Gastrocnemius medialis (tissue), 4 donors: Measurements from ENCODE around the gene IRF7.

ENCODE experiments used
- CTCF ChIP-seq, 5 experiments: fragments of 450-650 bp in 3 of 5; fragments of 200-600 bp in 2 of 5; sonication (generic) in 2 of 5; IDR thresholded peaks in 4 of 5; conservative IDR thresholded peaks in 1 of 5; 1 replicate in 4 of 5; 2 replicates in 1 of 5; pipeline ENCODE4 v1.5.1; 2016 to 2019; ENCODE audit warnings: antibody characterized with exemption in 5 of 5, mild to moderate bottlenecking in 3 of 5, moderate library complexity in 3 of 5
- POLR2A ChIP-seq, 2 donors: fragments of 450-650 bp; IDR thresholded peaks; one replicate each; pipeline ENCODE4 v1.6.1; 2017; ENCODE audit warnings: antibody characterized with exemption in 2 of 2, mild to moderate bottlenecking in 2 of 2, moderate library complexity in 2 of 2

- TF ChIP-seq POLR2A (IDR thresholded peaks at IDR 0.05), result no peak
- TF ChIP-seq CTCF (IDR thresholded peaks at IDR 0.05 in 4 of 5, conservative IDR thresholded peaks at IDR 0.05 in 1 of 5), result no peak
Measured at GRCh38 chr11:608791-609251, 6.9 kb downstream of the IRF7 start.
